GM21360 (cell line): ENCODE results near the gene SLC38A11.

Experiments used
- ATAC-seq: cut with Tn5 transposase; IDR thresholded peaks from one replicate; pipeline ENCODE4 v1.9.1; 2021; ENCODE audit warnings: mild to moderate bottlenecking, moderate library complexity; ENCODE audit not compliant: unreplicated experiment

SLC38A11 gene

GRCh38 chr2:164846276-164846675 is 109.0 kb downstream of the SLC38A11 start:
- ATAC-seq: no peak
